HG03064 (cell line): Measurements from ENCODE around the gene NME5.
"Not testable (repeated sequence)": the region's sequence is repeated elsewhere in the genome, so short reads cannot be mapped to it uniquely, and the experiment has no call there.

ENCODE experiments used
- ATAC-seq: cut with Tn5 transposase; IDR thresholded peaks from one replicate; pipeline ENCODE4 v1.9.1; 2021; ENCODE audit warnings: low read depth; ENCODE audit not compliant: unreplicated experiment

Gene NME5

GRCh38 chr5:138083702-138084101, 55.5 kb downstream of the NME5 start, which contains the start of gene WNT8A:
TSS of gene WNT8A (plus strand) at chr5:138084033. CDS start at chr5:138084128, 95 bp downstream.
- no peak for ATAC-seq

- no peak for ATAC-seq
These were observed 57.2 kb downstream of the NME5 start for GRCh38 chr5:138082033-138082432.

GRCh38 chr5:138078006-138078643, 61.1 kb downstream of the NME5 start:
- no peak for ATAC-seq

GRCh38 chr5:138077064-138077696, 62.0 kb downstream of the NME5 start:
- no peak for ATAC-seq

DNA sequence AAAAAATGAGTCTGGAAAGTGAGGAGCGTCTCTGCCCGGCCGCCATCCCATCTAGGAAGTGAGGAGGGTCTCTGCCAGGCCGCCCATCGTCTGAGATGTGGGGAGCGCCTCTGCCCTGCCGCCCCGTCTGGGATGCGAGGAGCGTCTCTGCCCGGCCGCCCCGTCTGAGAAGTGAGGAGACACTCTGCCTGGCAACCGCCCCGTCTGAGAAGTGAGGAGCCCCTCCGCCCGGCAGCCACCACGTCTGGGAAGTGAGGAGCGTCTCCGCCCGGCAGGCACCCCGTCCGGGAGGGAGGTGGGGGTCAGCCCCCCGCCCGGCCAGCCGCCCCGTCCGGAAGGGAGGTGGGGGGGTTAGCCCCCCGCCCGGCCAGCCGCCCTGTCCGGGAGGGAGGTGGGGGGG, 69.2 kb downstream of the NME5 start:
- ATAC-seq = not testable (repeated sequence)

GRCh38 chr5:138068742-138069600, 70.3 kb downstream of the NME5 start:
- no peak for ATAC-seq

DNA sequence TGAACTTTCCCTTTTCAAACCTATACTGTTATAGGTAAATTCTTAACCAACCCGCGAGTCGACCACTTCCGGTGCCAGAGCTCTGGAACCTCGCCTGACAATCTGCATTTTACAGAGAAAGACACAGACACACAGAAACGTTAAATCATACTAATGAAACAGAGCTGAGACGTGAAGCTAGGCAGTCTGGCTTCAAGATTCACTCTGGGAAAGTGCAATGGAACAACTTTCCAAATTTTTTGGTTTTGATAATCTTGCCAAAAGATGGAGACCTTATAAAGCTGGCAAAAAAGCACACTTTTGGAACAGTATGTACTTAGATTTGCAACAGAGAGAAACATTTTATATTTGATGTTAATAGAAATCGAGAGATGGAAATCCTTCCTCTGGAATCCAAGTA, 71.3 kb downstream of the NME5 start:
- no peak for ATAC-seq
